GM19395 (cell line): ENCODE measurements around the gene PTPN7.
"Not testable (repeated sequence)": the region's sequence is repeated elsewhere in the genome, so short reads cannot be mapped to it uniquely, and the experiment has no call there.

ENCODE experiments used
- ATAC-seq: cut with Tn5 transposase; IDR thresholded peaks from one replicate; pipeline ENCODE4 v1.9.1; 2021; ENCODE audit warnings: mild to moderate bottlenecking, moderate library complexity; ENCODE audit not compliant: unreplicated experiment

Gene PTPN7

DNA sequence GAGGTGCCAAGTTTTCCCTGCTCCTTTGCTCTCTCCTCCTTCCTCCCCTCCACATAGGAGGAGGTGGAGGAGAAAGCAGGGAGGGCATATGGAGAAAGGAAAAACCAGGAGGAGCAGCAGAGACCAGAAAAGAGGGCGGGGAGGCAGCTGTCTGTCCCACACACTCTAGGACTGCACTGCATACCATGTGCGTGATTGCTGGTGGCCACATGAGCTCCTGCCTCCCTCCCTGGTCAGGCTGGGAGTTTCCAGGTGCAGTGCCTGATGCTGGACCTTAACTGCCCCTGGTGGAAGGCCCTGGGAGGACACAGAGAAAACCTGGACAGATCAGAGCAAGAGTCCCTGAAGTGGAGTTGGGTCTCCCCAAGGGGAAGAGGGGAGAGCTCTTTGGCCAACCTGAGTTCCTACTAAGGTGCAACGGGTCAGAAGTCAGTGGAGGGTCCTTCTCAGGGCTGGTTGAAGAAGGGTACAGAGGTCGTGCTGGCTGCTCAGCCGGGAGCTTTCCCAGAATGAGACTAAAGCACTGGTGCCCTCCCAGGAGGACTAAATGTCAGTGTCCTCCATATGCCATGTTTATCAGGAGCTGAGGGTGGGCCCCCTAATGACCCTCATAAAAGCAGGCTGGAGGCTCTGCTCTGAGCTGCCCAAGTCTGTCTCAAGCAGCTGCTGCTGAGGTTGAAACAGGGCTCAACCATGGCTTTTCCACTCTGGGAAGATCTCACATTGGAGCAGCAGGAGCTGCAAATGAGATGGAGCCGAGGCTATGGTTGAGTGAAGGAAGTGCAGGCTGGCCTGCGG is 29.7 kb upstream of the PTPN7 start:
- no peak for ATAC-seq

DNA sequence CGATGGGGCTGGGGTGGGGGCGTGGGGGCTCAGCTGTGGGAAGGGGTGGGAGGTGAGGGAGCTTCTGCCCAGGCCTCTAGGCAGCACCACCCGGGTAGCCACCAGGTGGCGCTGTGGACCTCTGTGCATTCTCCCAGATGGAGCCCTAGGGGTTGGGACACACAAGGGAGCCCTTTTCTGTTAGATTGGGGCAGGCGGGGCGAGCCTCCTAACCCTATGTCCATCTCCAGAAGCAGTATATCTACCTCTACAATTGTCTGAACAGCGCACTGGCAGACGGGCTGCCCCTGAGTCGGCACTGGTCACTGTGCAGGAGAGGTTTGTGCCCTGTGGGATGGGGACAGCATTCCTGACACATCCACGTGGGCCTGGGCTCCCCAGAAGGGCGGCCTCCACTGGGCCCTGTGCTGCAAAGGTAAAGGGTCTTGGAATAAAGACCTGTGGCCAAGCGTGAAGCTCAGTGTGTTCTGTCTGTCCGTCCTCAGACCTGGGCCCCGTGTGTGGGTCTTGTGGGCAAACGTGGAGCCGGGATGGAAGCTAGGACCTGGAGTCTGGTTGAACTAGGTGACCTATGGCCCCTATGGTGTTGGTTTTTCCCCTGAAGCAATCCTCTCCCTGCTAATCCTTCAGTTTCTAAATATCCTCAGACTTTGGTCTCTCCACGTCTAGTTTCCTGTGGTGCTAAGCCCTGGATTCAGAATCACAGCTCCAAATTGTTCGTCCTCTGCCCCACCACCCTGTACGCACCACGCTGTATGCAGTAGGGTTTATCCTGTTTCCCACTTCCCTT is 28.8 kb upstream of the PTPN7 start:
- ATAC-seq = no peak

- no peak for ATAC-seq
Measured at GRCh38 chr1:202187697-202188407, 27.4 kb upstream of the PTPN7 start.

DNA sequence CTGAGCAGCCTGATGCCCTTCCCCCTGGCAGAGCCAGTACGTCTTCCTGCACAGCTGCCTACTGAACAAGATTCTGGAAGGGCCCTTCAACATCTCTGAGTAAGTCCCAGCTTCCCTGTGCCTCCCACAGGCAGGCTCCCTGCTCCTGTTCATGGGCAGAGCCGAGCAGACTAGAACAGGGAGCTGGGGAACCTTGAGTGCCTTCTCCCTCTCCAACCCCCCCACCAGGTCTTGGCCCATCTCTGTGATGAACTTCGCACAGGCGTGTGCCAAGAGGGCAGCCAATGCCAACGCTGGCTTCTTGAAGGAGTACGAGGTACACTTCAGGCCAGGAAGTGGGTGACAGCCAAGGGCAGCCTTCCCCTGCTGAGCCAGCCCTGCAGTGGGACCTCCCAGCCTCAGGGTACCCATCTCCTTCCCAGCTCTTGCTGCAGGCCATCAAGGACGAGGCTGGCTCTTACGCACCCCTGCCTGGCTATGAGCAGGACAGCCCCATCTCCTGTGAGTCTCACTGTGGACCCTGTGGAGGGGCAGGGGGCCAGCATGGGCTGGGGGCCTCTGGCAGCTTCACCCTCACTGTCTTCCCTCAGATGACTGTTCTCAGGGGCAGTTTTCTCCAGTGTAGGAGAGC is 26.8 kb upstream of the PTPN7 start:
- no peak for ATAC-seq

DNA sequence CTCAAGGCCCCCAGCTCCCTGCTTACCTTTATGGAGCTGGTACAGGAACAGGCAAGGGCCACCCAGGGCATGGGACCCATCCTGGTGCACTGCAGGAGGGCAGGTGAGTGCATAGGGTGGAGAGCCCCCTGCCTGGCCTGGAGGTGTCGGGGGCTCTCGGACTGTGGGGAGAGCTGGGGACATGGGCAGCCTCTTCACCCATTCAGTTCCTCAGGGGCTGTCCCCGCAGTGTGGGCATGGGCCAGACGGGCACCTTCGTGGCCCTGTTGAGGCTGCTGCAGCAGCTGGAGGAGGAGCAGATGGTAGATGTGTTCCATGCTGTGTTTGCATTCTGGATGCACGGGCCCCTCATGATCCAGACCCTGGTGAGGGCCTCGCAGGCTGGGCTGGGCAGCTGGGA is 25.9 kb upstream of the PTPN7 start:
- ATAC-seq = no peak

- no peak for ATAC-seq
Measured at GRCh38 chr1:202184750-202185460, 24.5 kb upstream of the PTPN7 start.

DNA sequence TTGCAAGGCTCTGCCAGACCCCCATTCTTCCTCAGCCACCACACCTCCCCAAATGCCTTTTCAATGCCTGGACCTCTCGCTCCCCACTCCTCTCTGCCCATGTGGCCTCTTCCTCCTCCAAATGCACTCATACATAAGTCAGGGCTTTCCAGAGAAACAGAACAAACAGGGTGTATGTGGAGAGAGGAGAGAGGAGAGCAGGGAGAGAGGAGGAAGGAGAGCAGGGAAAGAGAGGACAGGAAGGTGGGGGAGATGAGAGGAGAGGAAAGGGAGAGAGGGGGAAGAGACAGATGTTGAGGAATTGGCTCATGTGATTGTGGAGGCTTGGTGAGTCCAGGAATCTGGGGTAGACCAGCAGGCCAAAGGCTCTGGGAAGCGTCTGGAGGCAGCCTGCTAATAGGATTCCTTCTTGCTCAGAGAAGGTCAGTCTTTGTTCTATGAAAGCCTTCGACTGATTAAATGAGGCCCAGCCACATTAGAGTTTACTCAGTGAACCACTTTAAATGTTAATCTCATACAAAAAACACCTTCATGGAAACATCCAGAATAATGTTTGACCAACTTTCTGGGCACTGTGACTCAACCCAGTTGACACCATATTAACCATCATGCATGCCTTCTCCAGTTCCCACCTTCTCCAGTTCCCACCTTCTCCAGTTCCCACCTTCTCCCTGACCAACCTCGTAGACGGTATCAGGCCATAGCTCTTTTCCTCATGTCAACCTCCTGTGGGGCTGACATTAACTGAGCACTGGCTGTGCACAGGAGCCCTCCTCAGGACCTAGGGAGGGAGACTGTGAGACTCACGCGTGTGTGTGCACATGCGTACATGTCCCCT is 21.9 kb upstream of the PTPN7 start:
- ATAC-seq = no peak

GRCh38 chr1:202181586-202181985 is 21.2 kb upstream of the PTPN7 start:
- ATAC-seq = no peak

GRCh38 chr1:202180751-202181139 is 20.3 kb upstream of the PTPN7 start:
- not testable (repeated sequence) for ATAC-seq

GRCh38 chr1:202179828-202180750 is 19.7 kb upstream of the PTPN7 start:
- ATAC-seq = no peak

DNA sequence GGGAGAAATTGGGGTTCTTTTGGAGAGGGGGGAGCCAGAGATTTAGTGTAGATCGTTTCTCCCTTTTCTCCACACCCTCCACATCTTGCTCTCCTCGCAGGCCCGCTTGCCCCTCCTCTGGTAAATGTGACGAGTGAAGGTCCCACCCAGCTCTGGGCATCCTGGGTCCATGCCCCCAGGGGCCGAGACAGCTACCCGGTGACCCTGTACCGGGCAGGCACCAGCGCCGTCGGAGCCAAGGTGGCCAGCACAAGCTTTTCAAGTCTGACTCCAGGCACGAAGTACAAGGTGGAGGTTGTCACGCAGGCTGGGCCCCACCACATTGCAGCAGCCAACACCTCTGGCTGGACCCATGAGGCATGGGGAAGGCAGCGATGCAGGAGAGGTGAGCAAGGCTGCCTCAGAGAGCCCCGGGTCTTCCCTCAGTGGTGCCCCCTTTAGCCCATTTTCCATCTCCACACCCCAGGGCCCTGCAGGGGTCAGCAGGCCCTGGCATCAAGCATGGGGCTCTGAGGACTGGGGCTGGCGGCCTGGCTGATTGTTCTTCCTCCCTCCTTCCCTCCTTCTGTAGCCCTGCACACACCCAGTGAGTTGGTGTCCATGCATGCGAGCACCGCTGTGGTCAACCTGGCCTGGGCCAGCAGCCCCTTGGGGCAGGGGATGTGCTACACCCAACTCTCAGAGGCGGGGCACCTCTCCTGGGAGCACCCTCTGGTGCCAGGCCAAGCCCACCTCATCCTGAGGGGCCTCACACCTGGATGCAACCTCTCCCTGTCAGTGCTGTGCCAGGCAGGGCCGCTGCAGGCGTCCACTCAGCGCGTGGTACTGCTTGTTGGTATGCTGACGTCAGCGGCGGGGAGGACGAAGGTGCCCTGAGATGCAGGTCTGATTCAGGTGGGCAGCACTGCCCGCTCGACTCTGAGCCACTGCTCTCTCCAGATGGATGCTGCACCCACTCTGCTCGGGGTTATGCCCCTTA is 16.8 kb upstream of the PTPN7 start:
- no peak for ATAC-seq

GRCh38 chr1:202173993-202174392 is 13.6 kb upstream of the PTPN7 start:
- no peak for ATAC-seq

DNA sequence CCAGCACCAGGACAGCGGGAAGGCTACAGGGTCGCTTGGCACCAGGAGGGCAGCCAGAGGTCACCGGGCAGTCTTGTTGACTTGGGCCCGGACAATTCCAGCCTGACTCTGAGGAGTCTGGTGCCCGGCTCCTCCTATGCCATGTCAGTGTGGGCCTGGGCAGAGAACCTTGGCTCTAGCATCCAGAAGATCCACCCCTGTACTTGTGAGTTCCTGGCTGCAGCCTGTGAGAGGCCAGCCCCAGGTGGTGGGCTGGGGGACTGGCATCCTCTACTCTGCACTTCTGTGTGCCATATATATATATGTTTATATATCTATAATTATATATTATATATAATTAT is 11.6 kb upstream of the PTPN7 start:
- no peak for ATAC-seq

DNA sequence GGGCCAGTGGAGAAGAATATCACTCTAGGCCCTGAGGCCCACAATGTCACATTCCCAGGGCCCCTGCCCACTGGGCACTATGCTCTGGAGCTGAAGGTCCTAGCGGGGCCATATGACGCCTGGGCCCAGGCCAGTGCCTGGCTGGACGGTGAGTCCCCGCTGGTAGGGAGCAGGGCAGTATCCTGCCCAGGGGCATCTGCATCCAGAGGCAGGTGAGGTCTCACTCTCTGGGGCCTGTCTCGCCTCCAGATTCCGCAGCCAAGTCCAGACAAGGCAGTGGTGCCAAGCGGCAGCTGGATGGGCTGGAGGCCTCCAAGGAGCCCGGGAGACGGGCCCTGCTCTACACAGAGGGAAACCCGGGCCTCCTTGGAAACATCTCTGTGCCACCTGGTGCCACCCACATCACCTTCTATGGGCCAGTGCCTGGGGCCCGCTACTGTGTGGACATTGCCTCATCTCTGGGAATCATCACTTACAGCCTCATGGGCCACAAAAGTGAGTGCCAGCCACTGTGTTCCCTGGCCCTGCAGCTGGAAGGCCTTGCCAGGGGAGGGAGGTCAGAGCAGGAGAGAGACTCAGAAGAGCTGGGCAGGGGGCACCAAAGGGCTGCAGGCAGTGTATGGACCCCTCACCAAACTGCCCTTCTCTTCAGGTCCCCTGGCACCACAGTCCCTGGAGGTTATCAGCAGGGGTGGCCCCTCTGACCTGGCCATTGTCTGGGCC is 11.1 kb upstream of the PTPN7 start:
- no peak for ATAC-seq

DNA sequence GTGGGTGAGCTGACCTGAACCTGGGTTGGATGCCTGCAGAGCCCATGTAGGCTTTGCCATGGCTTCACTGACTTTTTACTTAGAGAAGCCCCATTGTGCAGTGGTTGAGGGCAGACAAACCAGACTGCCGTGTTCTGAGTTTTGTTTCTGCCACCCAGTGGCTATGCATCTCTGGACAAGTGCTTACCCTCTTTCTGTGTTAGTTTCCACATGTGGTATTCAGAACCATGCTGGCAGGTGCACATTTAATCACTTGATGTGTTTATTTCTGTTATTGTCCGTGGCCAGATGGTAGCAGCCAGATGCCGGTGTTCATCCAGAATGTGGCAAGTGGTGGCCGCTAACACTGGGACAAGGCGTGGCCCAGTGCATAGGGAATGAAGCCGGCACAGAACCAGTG is 10.3 kb upstream of the PTPN7 start:
- no peak for ATAC-seq

- ATAC-seq = no peak
Measured at GRCh38 chr1:202168861-202169260, 8.5 kb upstream of the PTPN7 start.
